Stimulated activated CD8-positive, alpha-beta memory T cell treated with anti-CD3 and anti-CD28 coated beads, Interleukin-15, amount 100 ng/mL, for 4 hours (primary cell): Measurements from ENCODE around the gene RNF212.
A peak's percentile ranks its signal among the peaks of the same experiment; 100 is the strongest.

ENCODE experiments used
- DNase-seq, 2 donors: peaks; one replicate each; pipeline ENCODE4 v3.0.0-alpha.2; 2020; ENCODE audit warnings: low read depth in 2 of 2

The RNF212 gene

DNA sequence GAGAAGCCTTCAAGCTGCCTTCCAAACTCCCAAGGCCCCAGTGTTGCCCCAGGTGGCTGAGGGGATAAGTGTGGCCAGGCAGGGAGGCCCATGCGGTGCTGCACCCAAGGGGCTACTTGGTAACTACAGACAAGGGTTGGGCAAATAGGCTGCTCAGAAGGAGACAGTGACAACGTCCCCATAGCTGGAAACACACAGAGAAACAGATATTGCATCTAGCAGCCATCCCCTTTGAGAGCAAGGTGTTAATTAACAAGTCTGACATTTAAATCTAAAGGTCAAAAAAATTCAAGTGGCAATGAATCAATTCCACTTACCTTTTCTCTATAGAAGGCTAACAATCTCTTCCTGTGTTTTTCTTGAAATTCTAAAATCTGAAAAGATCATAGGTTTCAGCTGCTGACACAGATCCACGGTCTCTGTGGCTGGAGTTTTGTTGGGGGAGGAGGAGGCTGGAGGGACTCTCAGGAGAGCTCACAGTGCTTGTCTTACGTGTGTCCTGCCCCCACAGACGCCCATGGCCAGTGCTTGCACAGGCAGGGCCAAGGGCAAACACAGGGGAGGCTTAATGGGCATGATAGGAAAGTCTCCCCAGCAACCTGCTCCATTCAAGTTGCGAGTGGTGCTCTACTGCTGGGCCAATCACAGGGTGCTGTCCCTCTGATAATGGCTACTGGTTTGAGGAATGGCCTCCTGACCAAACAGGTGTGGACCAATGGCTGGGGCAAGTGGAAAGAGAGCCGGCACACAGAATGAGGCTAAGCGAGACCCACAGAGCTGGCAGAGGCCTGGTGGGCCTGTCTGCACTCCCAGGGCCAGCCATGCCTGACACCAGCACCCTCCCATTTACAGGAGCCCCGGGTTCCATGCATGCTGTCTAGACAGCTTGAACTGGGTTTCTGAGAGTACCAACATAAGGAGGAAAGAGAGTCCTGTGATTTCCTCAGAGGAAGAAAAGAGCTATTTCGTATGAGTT is 22.6 kb downstream of the RNF212 start:
- DNase-seq, result no peak

- no peak for DNase-seq
Measured at GRCh38 chr4:1090036-1090435, 23.3 kb downstream of the RNF212 start.

- DNase-seq, result no peak
Measured at GRCh38 chr4:1087371-1087770, 26.0 kb downstream of the RNF212 start.

DNA sequence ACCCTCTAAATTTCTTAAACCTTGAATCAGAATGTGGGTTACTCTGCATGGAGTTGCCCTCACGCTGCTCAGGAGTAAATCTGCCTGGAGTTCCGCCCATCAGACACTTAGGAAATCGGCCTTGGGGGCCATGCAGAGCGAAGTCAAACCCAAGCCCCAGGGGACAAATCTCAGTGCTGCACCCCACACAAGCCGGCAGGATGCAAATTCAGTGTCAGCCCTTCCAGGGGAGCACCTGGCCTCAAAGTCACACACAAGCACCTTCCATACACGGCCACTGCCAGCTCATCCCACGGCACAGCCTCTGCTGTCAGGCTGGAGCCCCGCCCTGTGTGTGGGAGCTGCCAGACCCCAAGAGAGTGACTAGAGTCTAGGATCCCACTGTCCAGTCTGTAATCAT is 27.4 kb downstream of the RNF212 start:
- DNase-seq, result no peak

DNA sequence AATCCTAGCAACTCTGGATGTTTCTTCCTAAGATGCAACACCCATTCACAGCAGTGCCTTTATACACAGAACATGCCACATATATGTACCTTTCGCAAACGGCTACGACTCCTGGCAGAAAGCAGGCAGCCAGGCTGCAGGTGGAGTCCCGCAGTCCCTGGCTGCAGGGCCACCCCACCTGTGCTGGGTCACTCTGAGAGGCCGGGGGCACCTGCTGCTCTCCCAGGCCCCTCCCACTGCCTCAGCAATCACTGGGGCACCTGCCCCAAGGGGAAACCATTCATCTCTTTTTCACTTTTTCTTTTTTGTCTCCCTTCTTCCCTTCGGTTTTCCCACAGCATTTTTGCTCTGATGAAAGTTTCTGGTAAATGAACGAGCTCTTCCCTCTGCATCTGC is 28.0 kb downstream of the RNF212 start:
- no peak for DNase-seq

- DNase-seq, result no peak
Measured at GRCh38 chr4:1084796-1085403, 28.5 kb downstream of the RNF212 start.

DNA sequence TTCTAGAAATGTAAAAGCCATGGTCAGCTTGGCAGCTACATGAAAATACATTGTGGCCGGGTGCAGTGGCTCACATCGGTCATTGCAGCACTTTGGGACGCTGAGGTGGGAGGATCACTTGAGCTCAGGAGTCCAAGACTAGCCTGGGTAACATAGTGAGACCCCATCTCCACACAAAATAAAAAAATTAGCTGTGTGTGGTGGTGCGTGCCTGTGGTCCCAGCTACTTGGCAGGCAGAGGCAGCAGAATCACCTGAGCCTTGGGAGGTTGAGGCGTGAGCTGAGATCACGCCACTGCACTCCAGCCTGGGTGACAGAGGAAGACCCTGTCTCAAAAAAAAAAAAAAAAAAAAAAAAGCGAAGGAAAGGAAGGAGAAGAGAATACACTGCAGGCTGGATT is 29.0 kb downstream of the RNF212 start:
- no peak for DNase-seq

DNA sequence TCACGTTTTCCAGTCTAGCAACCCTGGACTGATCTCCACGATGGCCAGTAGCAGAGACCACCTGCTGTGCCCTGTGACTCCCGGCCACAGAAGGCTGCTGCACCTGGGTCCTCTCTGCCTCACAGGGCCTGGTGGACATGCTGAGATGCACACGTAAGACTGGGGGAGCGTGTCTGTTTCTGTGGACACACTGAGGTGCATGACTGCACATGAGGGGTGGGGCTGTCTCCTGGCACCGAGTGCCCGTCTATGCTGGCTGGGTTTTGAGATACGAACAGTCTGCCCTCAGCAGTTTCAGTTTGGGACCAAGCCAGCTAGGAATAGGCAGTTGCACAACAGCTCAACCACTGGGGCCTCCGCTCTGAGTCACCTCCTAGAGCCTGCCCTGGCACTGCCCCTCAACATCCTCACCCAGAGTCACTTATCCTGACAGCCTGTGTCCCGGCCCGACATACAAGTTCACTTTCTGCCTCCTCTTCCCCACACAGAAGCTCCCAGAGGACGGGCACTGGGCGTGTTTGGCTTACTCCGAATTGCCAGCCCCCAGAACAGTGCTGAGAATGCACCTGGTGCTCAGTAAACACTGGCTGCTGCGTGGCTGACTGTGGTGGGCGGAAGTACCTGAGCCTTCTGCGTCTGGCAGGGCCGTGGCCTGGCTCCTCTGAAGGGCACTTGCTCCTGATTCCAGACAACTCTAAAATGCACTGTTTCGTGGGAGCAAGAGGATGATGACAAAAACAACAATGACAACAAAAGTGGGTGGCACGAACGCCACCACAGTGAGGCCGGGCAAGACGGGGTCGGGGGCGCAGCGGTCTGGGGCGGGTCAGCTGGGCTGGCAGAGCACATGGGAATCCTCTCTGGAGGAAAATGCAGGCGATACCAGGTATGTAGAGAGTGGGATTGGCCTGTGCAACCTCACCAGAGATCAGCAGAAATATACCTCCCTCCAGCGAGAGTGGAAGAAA is 30.9 kb downstream of the RNF212 start:
- no peak for DNase-seq

- DNase-seq, result no peak
Measured at GRCh38 chr4:1081689-1082040, 31.7 kb downstream of the RNF212 start.

DNA sequence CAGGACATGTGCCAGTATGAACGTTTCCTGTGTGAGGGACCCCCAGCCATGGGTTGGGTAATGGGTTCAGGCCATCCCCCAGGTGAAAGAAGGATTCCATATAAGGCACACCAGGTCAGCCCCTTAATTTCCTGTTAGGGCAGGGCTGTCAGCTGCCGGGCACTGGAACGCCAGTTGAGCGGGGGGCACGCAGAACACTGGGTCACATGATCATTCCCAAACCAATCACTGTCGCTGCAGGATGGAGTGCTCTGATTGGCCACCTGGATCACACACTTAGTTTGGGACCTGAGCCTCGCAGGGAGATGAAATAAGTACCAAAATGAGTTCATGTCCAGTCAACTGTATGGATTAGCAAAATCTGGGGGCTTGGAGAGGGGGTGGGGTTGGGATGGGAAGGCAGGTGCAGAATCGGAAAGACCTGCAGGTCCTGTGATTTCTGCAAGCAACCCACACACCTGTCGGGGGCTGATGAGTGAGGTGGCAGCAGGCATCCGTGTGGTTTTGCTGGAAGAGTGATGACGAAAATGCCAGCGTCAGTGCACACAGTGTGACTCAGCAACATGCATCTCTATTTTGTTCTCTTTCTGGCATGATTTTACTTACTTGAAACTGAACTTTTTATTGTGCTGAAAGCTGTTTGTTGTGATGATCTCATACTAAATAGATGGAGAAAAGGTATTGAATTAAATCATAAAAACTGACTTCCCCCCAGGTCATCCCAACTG is 32.2 kb downstream of the RNF212 start:
- DNase-seq, result no peak

GRCh38 chr4:1080432-1080831 is 32.9 kb downstream of the RNF212 start:
- no peak for DNase-seq

GRCh38 chr4:1079711-1080265 is 33.6 kb downstream of the RNF212 start:
- DNase-seq, result no peak

DNA sequence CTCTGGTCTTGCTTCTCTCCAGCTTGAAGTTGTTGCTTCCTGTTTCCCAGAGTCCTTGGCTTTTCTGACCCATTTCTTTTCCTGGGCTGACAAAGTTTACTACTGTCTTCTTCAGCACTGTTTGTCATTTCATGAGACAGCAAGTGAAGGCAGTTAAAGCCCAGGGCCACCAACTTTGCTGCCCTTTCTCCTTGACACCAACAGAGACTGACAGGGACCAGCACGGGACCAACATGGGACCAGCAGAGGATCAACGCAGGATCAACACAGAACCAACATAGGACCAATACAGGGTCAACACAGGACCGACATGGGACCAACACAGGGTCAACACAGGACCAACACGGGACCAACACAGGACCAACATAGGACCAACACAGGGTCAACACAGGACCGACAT is 34.9 kb downstream of the RNF212 start:
- DNase-seq, result no peak

DNA sequence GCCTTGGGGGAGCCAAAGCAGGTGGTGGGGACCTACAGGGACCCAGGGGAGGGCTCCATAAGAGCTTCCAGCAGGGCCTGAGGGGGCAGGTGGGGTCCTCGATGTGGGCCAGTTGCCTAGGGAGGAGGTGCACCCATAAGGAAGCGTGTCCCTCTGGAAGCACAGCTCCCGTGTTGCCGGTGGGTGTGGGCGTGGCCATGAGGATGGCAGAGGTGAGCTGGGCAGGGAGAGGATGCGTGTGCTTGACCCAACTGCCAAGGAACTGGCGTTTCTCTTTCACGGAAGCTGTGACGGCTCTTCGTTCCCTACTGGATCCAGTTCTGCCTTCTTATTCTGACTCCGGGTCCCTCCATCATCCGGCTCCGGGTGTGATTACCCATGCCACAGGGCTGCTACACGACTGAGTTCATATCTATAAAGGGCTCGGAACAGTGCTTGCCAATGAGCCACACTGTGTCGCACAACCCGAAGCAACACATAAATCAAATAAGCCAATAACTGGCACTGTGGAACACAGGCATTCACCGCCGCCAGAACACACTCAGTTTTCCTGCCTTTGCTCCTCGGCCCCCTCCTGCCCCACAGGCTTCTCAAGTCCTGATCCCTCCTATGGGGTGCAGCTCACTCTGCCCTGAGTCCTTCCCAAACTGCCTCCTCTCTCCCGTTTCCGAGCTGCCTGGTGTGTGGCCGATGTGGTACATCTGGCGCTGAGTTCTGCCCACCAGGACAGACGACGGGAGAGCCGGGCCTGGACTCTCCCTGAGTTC is 35.5 kb downstream of the RNF212 start:
- DNase-seq, result no peak

DNA sequence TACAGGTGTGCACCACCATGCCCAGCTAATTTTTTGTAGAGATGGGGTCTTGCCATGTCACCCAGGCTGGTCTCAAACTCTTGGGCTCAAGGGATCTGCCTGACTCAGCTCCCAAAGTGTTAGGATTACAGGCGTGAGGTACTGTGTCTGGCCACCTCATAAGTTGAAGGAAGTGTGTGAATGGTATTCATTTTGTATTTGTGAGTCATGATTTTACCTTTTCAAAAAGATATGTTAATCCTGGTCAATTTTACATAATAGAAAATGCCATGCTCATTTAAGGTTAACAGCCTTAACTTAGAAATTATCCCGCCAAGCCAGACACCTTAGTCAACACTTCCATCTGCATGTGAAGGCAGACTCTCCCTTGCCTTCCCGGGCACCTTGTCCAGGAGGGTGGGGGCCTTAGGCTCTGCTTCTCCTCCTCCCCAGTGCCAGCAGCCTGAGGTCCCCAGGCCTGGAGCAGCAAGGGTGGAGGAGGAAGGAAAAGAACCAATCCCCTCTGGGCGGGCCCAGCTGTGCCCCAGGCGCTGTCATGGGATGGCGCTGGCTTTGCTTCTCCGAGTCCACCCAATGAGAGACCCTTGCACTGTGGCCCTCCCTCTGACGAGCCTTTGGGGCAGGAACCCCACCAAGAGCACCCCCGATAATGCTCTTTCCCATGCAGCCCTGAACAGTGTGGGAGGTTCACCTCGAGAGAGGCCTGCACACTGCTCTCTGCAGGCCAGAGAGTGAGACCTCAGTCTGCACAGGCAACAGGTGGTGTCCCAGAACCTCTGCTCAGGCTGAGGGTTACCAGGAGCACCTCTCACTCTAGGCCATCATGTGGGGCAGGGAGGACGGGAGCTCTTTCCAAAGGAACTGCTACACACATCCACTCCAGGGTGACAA is 37.3 kb downstream of the RNF212 start:
- DNase-seq, result no peak

- no peak for DNase-seq
Measured at GRCh38 chr4:1075225-1075624, 38.1 kb downstream of the RNF212 start.

DNA sequence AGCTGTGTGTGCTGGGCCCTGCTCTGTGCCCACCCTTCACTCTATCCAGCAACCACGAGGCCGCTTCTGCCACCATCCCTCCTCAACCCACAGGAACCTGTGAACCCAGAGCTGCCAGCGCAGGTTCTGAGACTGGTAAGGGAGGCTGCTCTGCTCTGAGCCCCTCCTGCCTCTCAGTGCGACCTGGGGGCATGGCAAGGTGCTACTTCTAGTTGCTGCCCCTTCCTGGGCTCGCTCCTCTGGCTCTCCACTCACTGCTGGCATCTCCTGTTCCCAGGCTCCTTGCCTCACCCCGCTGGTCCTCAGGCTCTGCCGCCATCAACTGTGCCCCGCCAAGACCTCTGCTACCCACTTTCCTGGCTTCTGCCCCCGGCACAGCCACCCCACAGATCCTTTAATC is 39.3 kb downstream of the RNF212 start:
- no peak for DNase-seq

DNA sequence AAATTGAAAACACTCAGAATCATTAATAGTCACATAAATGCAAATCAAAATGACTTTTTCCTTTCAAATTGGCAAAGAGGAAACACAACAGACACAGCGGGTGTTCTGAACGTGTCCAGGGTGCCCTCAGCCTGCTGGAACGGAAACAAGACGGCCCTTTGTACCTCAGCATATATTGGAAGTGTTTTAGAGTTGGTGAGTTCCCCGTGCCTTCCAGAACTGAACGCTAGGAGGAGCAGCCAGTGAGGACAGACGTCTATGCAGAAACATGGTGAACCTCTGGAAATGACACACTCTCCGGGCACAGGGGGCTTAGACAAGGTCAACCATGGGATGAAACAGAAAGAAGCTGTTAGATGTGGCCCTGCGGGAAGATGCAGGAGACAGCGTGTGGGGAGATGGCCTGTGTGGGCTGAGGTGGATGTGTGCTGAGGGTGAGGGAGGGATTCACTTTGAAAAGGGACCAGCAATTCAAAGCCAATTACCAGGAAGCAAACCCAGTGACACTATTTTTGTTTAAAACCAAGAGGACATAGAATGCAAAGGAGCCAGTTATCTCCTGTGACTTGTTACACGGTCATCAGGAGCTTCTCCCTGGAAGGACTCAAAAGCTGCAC is 40.4 kb downstream of the RNF212 start:
- peak in 1 of 2 donors; percentile 20 for DNase-seq

- DNase-seq, result no peak
Measured at GRCh38 chr4:1069394-1069793, 44.0 kb downstream of the RNF212 start.
